DMS153 treated with DMSO at 0.1 percent for 48 hours (cell line): Measurements from ENCODE around the gene HTR2B.
"Not testable (repeated sequence)": the region's sequence is repeated elsewhere in the genome, so short reads cannot be mapped to it uniquely, and the experiment has no call there.

Experiments used
- DNase-seq: peaks from one replicate; lab custom pipeline; 2025; ENCODE audit not compliant: unreplicated experiment; lab: John Stamatoyannopoulos, UW

Gene HTR2B

GRCh38 chr2:231094736-231095346 is 30.0 kb downstream of the HTR2B start:
- DNase-seq, result no peak

GRCh38 chr2:231093933-231094332 is 30.9 kb downstream of the HTR2B start:
- no peak for DNase-seq

GRCh38 chr2:231088754-231089153 is 36.1 kb downstream of the HTR2B start:
- no peak for DNase-seq

DNA sequence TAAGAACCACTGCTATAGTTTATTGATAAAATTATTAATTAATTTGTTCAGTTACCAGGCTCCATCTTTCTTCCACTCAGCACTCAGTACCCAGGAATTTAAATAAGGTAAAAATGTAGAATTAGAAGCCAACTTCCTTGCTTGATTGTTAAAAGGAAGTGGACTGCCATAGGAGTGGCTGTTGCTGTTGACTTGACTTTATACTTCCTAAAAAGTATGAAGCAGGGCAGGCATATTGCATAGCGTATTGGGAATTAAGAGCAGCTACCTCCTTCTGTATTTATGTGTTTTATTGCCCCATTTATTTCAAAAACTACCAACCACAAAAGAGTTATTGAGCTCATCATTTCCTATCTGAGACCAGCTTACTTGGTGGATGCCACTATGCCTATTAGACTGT is 40.3 kb downstream of the HTR2B start:
- DNase-seq, result no peak

DNA sequence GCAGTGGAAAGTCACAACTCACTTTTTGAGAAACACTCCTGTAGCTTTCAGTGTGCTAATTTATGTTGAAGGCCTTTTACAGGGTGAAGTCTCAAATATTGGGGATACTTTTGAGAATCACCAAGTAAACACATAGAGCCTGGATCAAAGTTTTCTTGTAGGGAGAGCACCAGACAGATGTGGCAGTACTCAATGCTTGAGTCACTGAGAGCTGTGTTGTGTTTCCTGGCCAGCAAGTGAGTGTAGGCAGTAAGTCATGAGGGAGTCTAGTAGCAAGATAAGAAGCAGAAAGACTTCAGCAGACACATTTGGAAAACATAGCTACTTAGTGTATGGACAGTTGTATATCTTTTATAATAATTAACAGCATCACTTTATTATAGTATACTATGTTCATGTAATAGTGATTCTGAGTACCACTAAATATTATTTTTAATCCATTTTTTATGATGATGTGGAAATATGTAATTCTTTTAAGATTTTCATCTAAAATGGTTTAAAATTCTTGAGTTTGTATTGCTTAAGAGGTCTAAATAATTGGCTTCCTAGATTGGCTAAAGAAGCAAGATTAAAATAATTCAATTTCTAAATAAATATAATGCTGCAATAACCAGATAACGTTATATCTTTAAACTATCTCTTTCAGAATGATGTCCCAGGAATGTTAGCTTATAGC is 55.3 kb downstream of the HTR2B start:
- no peak for DNase-seq

GRCh38 chr2:231068525-231069222 is 56.2 kb downstream of the HTR2B start:
- DNase-seq, result no peak

GRCh38 chr2:231067531-231067930 is 57.3 kb downstream of the HTR2B start:
- not testable (repeated sequence) for DNase-seq

GRCh38 chr2:231065966-231066365 is 58.9 kb downstream of the HTR2B start:
- DNase-seq, result no peak

GRCh38 chr2:231063347-231063746 is 61.5 kb downstream of the HTR2B start:
- no peak for DNase-seq

DNA sequence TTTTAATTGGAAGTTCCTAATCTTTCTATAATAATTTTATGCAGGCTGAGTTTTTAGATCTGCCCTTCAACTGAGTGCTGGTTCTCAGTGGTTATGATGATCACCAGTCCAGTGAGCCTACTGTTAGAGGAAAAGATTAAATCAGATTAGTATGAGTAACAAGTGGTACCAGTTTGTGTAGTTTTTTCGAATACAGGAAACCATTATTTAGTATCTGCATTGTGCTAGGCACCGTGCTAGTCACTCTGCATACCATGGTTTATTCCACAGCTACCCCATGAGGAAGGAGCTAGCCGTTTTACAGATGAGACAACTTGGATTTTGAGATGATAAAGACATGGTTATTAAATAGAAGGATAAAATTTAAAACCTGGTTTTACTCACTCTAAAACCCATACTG is 62.1 kb downstream of the HTR2B start:
- no peak for DNase-seq

- DNase-seq, result no peak
Observed at GRCh38 chr2:231059756-231060155, 65.1 kb downstream of the HTR2B start.

DNA sequence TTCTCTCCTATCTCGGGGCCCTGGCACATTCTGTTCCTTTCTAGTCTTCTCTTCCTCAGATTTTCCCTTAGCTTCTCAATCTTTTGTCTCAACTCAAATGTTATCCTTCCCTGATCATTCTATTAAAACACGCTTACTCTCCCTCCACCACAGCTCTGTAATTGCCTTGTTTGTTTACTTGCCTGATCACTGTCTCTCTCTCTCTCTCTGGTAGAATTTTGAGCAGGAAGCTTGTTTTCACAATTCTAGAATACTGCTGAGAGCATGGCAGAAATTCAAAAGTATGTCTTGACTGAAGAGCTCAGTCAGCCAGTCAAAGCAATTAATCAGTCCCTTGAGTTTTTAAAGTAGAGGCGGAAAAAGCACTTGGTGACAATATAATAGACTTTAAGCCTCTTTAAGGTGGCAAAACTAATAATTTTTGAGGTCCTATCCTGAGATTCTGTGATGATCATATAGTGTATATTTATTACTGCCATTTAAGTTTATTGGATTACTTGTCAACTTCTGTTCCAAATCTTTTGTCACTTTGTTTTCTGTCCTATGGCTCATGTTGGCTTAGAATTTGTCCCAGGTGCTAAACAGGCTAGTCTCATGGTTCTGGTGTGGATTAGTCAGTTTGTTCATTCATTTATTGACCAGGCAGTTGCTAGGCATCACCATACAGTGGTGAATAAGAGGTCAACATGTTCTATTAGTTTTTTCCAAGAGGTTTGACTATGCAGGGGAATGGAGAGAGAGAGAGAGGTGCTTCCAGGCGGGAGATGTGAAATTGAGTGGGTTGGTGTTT is 65.9 kb downstream of the HTR2B start:
- no peak for DNase-seq
